Activated naive CD8-positive, alpha-beta T cell treated with anti-CD3 and anti-CD28 coated beads, Interleukin-2, amount 50 U/mL, for 16 hours (primary cell): ENCODE data around the gene SPDL1.
"Not testable (repeated sequence)": the region's sequence is repeated elsewhere in the genome, so short reads cannot be mapped to it uniquely, and the experiment has no call there.

Source experiments
- DNase-seq: peaks from one replicate; pipeline ENCODE4 v3.0.0-alpha.2; 2020; ENCODE audit warnings: low read depth, low spot score

The SPDL1 gene

GRCh38 chr5:169571355-169571754 is 12.2 kb upstream of the SPDL1 start:
- DNase-seq, result no peak

GRCh38 chr5:169574134-169574646 is 9.4 kb upstream of the SPDL1 start:
- no peak for DNase-seq

DNA sequence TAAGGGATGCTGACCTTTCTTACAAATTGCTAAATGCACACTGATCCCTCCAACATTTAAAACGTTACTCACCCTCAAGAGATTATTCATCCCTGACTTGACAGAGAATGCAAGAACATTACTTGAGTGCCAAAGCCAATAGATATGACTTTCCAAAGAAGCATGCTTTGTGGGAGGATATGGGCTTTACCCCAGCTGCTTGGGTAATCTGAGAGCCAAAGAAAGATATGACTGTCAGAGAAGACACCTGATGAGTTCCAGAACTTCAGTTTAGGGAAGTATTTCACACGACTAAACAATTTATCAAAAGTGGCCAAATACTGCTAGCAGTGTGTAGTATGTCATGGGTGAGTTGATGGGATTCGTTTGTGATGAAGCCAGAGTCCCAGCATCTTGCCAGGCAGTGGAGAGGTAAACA is 7.4 kb upstream of the SPDL1 start:
- no peak for DNase-seq

- no peak for DNase-seq
These were observed 5.6 kb upstream of the SPDL1 start for GRCh38 chr5:169577951-169578350.

GRCh38 chr5:169580964-169581363 is 2.6 kb upstream of the SPDL1 start:
- DNase-seq, result no peak

- DNase-seq, result peak; percentile 10
These were observed 1.9 kb upstream of the SPDL1 start for GRCh38 chr5:169581580-169582227.

- no peak for DNase-seq
These were observed 511 bp upstream of the SPDL1 start for GRCh38 chr5:169583101-169583423.

- no peak for DNase-seq
These were observed 1.5 kb downstream of the SPDL1 start for GRCh38 chr5:169584998-169585451.

GRCh38 chr5:169590602-169591001 is 7.0 kb downstream of the SPDL1 start:
- no peak for DNase-seq

DNA sequence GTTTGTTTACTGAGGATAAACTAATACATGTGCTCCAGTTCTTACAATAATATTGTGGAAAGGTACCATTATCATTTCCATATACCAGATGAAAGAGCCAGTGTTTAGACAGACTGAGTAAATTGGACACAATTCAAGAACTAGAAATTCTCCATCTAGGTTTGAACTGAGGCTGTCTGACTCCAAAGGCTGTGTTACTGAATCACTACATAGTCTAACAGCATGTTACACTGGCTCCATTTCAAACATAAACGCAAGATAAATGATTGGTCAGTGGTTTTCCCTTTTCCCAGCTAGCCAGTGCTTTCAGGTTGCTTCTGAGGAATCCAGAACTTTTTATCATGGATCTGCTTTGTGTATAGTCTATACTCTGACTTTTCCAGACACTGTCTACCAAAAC is 8.1 kb downstream of the SPDL1 start:
- no peak for DNase-seq

GRCh38 chr5:169592937-169593650 is 9.5 kb downstream of the SPDL1 start:
- DNase-seq, result no peak

DNA sequence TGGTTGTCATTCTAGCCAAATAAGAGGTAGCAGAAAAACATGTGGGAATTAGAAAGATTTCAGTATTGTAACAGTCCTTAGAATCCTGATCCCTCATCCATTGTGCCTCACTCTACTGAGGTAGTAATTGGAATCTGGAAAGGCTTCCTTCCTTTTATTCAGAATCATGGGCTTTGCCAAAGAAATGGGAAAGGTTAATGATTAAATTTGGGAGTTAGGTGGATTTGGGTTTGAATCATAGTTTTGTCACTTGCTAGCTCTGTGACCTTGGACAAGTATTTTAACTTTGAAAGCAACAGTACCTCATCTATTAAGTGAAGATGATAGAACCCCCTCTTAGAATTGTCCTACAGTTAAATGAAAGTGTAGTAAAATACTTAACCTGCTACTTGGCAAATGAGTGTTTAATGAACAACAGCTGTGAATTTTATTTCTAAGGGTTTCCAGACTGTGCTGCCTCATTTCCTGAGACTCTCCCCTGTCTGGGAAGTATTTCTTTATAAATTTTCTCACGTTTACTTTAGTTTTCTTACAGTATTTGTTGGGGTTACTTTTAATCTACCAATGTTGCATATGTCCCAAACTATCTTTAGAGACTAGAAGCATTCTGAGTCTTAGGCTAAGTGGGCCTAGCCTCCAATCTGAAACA is 11.7 kb downstream of the SPDL1 start:
- DNase-seq, result no peak

DNA sequence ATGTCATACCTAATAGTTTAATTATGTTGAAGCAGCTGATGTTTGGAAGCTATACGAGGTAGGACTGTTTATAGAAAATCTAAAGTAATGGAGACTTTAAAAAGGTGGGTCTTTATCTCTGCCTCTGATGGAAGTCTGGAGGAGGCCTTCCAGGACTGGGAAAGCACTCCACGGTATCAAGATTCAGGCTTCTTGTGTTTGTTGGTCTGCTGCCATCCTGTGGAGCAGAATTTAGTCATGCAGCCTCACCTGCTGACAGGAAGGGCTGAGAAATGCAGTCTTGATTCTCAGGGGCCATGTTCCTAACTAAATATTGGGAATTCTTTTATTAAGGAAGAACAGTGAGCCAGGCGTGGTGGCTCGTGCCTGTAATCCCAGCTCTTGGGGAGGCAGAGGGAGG is 15.9 kb downstream of the SPDL1 start:
- DNase-seq, result no peak

DNA sequence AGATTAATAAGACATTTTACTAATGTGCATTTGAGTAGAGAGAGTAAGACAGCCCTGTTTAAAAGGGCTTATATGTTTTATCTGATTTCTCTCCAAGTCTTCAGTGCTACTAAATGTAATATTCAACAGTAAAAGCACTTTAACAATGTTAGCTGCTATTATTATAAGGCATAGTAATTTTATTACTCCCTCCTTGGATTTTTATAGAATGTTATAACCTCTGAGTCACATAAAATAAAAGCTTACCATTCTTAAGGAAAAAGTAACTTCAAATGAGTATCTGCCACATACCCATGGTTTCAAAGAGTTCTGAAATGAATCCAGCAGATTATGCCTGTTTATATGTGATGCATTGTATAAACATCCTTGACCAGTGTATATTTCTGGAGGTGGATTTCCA is 19.0 kb downstream of the SPDL1 start:
- no peak for DNase-seq

DNA sequence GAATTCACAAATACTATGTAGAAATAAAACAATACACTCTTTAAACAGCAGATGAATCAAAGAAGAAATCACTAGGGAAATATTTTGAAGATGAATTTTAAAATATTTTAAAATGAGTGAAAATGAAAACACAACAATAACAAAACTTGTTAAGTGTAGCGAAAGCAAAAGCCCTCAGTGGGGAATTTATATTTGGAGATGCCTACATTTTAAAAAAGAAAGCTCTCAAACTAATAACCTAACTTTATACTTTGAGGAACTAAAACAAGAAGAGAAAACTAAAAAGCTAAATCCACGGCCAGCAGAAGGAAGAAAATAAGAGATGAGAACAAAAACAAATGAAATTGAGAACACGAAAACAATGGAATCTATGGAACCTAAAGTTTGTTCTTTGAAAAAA is 22.7 kb downstream of the SPDL1 start:
- no peak for DNase-seq

- DNase-seq, result no peak
These were observed 24.3 kb downstream of the SPDL1 start for GRCh38 chr5:169607882-169608281.

DNA sequence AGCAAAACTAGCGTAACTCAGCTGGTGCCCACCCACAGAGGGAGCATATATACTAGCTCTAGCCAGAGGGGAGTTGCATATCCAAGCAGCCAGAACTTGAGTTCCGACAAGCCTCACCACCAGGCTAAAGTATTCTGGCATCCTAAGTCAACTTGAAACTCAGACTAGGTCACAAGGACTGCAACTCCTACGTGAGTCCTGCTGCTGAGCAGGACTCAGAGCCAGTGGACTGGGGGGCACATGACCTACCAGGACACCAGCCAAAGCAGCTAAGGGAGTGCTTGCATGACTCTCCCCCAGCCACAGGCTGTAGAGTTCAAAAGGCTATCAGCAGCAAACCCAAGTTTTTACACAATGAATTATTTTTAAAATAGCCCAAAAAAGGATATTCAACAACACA is 26.1 kb downstream of the SPDL1 start:
- no peak for DNase-seq

GRCh38 chr5:169610606-169611005 is 27.0 kb downstream of the SPDL1 start:
- DNase-seq, result no peak

GRCh38 chr5:169615561-169615960 is 32.0 kb downstream of the SPDL1 start:
- no peak for DNase-seq

- not testable (repeated sequence) for DNase-seq
These were observed 40.7 kb downstream of the SPDL1 start for GRCh38 chr5:169624307-169624706.

- no peak for DNase-seq
These were observed 43.2 kb downstream of the SPDL1 start for GRCh38 chr5:169626779-169627178.

GRCh38 chr5:169627551-169627950 is 44.0 kb downstream of the SPDL1 start:
- no peak for DNase-seq

- DNase-seq, result no peak
These were observed 45.3 kb downstream of the SPDL1 start for GRCh38 chr5:169628892-169629291.
